ENCODE data around the gene ADAMTS17. TPM values are rescaled to one million over a fixed set of nuclear protein-coding genes. Genes with fewer than 3 reads are reported as not detected.

The ADAMTS17 gene
- total and polyA plus RNA-seq, 2 experiments from 2014 or later, result 0.69 to 3.3 TPM

- Histone ChIP-seq H3K4me3 (no peak overlapping the region), H3K27me3 (no peaks in the 10 kb centered on the region), H3K4me1 (ENCODE audit: low read depth) (peaks cover 11% of the 10 kb centered on the region), H3K36me3 (no peaks in the 10 kb centered on the region), H3K9me3 (ENCODE audit: low read depth) (no peaks in the 10 kb centered on the region), H3K27ac (no peak overlapping the region)
- TF ChIP-seq CTCF (IDR thresholded peaks at IDR 0.05; ENCODE audit: low read depth, low read length), result no peak
- DNase-seq (ENCODE audit: low read depth in 1 of 2, low spot score in 1 of 2), result no peak
Observed at GRCh38 chr15:99979371-99979770, 362.4 kb downstream of the ADAMTS17 start.

- no peaks in the 10 kb centered on the region for H3K36me3 ChIP-seq
- no peak for TF ChIP-seq CTCF (IDR thresholded peaks at IDR 0.05; ENCODE audit: low read depth, low read length)
- no peaks in the 10 kb centered on the region for H3K27me3 ChIP-seq
- DNase-seq (ENCODE audit: low read depth in 1 of 2, low spot score in 1 of 2), result no peak
- H3K27ac ChIP-seq, result no peak overlapping the region
- no peak overlapping the region for H3K4me3 ChIP-seq
- H3K4me1 ChIP-seq (ENCODE audit: low read depth), result peaks cover 7% of the 10 kb centered on the region
- no peaks in the 10 kb centered on the region for H3K9me3 ChIP-seq (ENCODE audit: low read depth)
Observed at GRCh38 chr15:99978426-99978825, 363.3 kb downstream of the ADAMTS17 start.

GRCh38 chr15:99977929-99978328 lies 363.8 kb downstream of the ADAMTS17 start:
- Histone ChIP-seq H3K4me3 (no peak overlapping the region), H3K27ac (no peak overlapping the region), H3K36me3 (no peaks in the 10 kb centered on the region), H3K27me3 (no peaks in the 10 kb centered on the region), H3K4me1 (ENCODE audit: low read depth) (peaks cover 7% of the 10 kb centered on the region), H3K9me3 (ENCODE audit: low read depth) (no peaks in the 10 kb centered on the region)
- no peak for DNase-seq (ENCODE audit: low read depth in 1 of 2, low spot score in 1 of 2)
- TF ChIP-seq CTCF (IDR thresholded peaks at IDR 0.05; ENCODE audit: low read depth, low read length), result no peak

- Histone ChIP-seq H3K27ac (no peak overlapping the region), H3K4me1 (ENCODE audit: low read depth) (peaks cover 7% of the 10 kb centered on the region), H3K27me3 (no peaks in the 10 kb centered on the region), H3K4me3 (no peak overlapping the region), H3K9me3 (ENCODE audit: low read depth) (no peaks in the 10 kb centered on the region), H3K36me3 (no peaks in the 10 kb centered on the region)
- DNase-seq (ENCODE audit: low read depth in 1 of 2, low spot score in 1 of 2), result peak in 1 of 2 donors; percentile 90
- no peak for TF ChIP-seq CTCF (IDR thresholded peaks at IDR 0.05; ENCODE audit: low read depth, low read length)
Observed at GRCh38 chr15:99976811-99977271, 364.9 kb downstream of the ADAMTS17 start.

GRCh38 chr15:99976000-99976399 lies 365.8 kb downstream of the ADAMTS17 start:
- H3K4me1 ChIP-seq (ENCODE audit: low read depth), result peaks cover 5% of the 10 kb centered on the region
- H3K9me3 ChIP-seq (ENCODE audit: low read depth), result no peaks in the 10 kb centered on the region
- H3K27me3 ChIP-seq, result no peaks in the 10 kb centered on the region
- no peak for TF ChIP-seq CTCF (IDR thresholded peaks at IDR 0.05; ENCODE audit: low read depth, low read length)
- DNase-seq (ENCODE audit: low read depth in 1 of 2, low spot score in 1 of 2), result no peak
- no peaks in the 10 kb centered on the region for H3K36me3 ChIP-seq
- no peak overlapping the region for H3K27ac ChIP-seq
- H3K4me3 ChIP-seq, result no peak overlapping the region

- DNase-seq (ENCODE audit: low read depth in 1 of 2, low spot score in 1 of 2), result no peak
Observed at GRCh38 chr15:99974246-99974645, 367.5 kb downstream of the ADAMTS17 start.

More at GRCh38 chr15:99974246-99974645, 367.5 kb downstream of the ADAMTS17 start:
- TF ChIP-seq CTCF (IDR thresholded peaks at IDR 0.05; ENCODE audit: low read depth, low read length), result no peak
- Histone ChIP-seq H3K27ac (no peak overlapping the region), H3K36me3 (no peaks in the 10 kb centered on the region), H3K27me3 (no peaks in the 10 kb centered on the region), H3K9me3 (ENCODE audit: low read depth) (no peaks in the 10 kb centered on the region), H3K4me1 (ENCODE audit: low read depth) (no peaks in the 10 kb centered on the region), H3K4me3 (no peak overlapping the region)
